ENCODE measurements around the gene FGFR3. TPM values are rescaled to one million over a fixed set of nuclear protein-coding genes. Genes with fewer than 3 reads are reported as not detected.

FGFR3 gene
- total and polyA plus RNA-seq, 10 donors = 1.0 to 7.5 (median 3.5) TPM

GRCh38 chr4:1803523-1804423, 10.7 kb downstream of the FGFR3 start:
- Histone ChIP-seq H3K27ac (no peak overlapping the region), H3K27me3 (replicated peaks in 1 of 7) (peaks cover 0 to 28% (median 2%) of the 10 kb centered on the region in 7 donors), H3K4me3 (no peak overlapping the region), H3K36me3 (no peaks in the 10 kb centered on the region), H3K9me3 (no peaks in the 10 kb centered on the region), H3K4me1 (no peaks in the 10 kb centered on the region)
- intact Hi-C loops (cut with DNase I; ENCODE audit: low total_unique reads) = no loop called here
- 87 to 94% (median 91%) methylated on average over 39 to 51 of the region's 51 CpGs for WGBS, 5 donors
- TF ChIP-seq POLR2AphosphoS5 (IDR thresholded peaks at IDR 0.05) = no peak
- TF ChIP-seq CTCF (IDR thresholded peaks at IDR 0.05 in 8 of 11, conservative IDR thresholded peaks at IDR 0.05 in 3 of 11) = no peak
- no peak for TF ChIP-seq POLR2A (IDR thresholded peaks at IDR 0.05)
- no peak for DNase-seq

- no peak overlapping the region for H3K27ac ChIP-seq
- no peak for DNase-seq
- H3K4me3 ChIP-seq = no peak overlapping the region
- peaks cover 0 to 17% (median 0%) of the 10 kb centered on the region in 7 donors for H3K27me3 ChIP-seq (replicated peaks in 1 of 7)
- 84 to 94% (median 91%) methylated on average over 32 to 37 of the region's 37 CpGs for WGBS, 5 donors
- no peaks in the 10 kb centered on the region for H3K36me3 ChIP-seq
- intact Hi-C loops (cut with DNase I; ENCODE audit: low total_unique reads) = no loop called here
- H3K9me3 ChIP-seq = no peaks in the 10 kb centered on the region
- TF ChIP-seq CTCF (IDR thresholded peaks at IDR 0.05 in 8 of 11, conservative IDR thresholded peaks at IDR 0.05 in 3 of 11) (no peak), POLR2A (IDR thresholded peaks at IDR 0.05) (no peak), POLR2AphosphoS5 (IDR thresholded peaks at IDR 0.05) (no peak)
- no peaks in the 10 kb centered on the region for H3K4me1 ChIP-seq
Observed at GRCh38 chr4:1804638-1805492, 11.8 kb downstream of the FGFR3 start.

GRCh38 chr4:1805493-1806222, 12.6 kb downstream of the FGFR3 start:
- peaks cover 0 to 4% (median 0%) of the 10 kb centered on the region in 6 donors for H3K4me1 ChIP-seq
- no peak overlapping the region for H3K27ac ChIP-seq
- H3K27me3 ChIP-seq (replicated peaks in 1 of 7) = peaks cover 0 to 9% (median 0%) of the 10 kb centered on the region in 7 donors
- H3K9me3 ChIP-seq = no peaks in the 10 kb centered on the region
- WGBS, 5 donors = 87 to 93% (median 91%) methylated on average over 32 to 47 of the region's 47 CpGs
- no peak for TF ChIP-seq POLR2A (IDR thresholded peaks at IDR 0.05)
- TF ChIP-seq CTCF (IDR thresholded peaks at IDR 0.05 in 8 of 11, conservative IDR thresholded peaks at IDR 0.05 in 3 of 11) = no peak
- no peak overlapping the region for H3K4me3 ChIP-seq
- intact Hi-C loops (cut with DNase I; ENCODE audit: low total_unique reads) = no loop called here
- peaks cover 0 to 2% (median 0%) of the 10 kb centered on the region in 6 donors for H3K36me3 ChIP-seq
- no peak for DNase-seq
